HG02970 (cell line): ENCODE results near the gene PSMA6.
"Not testable (repeated sequence)": the region's sequence is repeated elsewhere in the genome, so short reads cannot be mapped to it uniquely, and the experiment has no call there.

Experiments
- ATAC-seq: cut with Tn5 transposase; IDR thresholded peaks from one replicate; pipeline ENCODE4 v1.9.1; 2021; ENCODE audit warnings: mild to moderate bottlenecking, moderate library complexity, moderate number of reproducible peaks; ENCODE audit not compliant: unreplicated experiment, low FRiP score

PSMA6 gene

GRCh38 chr14:35292051-35292769, at the start of gene PSMA6:
PSMA6 (plus strand) TSS chr14:35292382; CDS start chr14:35292477, 95 bp downstream.
- peak; percentile 91 for ATAC-seq

- no peak for ATAC-seq
Measured at GRCh38 chr14:35242599-35243311, 49.4 kb upstream of the PSMA6 start.

- ATAC-seq = no peak
Measured at GRCh38 chr14:35243956-35244355, 48.2 kb upstream of the PSMA6 start.

GRCh38 chr14:35244542-35244941, 47.6 kb upstream of the PSMA6 start:
- ATAC-seq = no peak

- ATAC-seq = no peak
Measured at GRCh38 chr14:35245051-35245450, 47.1 kb upstream of the PSMA6 start.

- ATAC-seq = no peak
Measured at GRCh38 chr14:35247777-35248475, 44.3 kb upstream of the PSMA6 start.

GRCh38 chr14:35248476-35248788, 43.8 kb upstream of the PSMA6 start:
- ATAC-seq = no peak

GRCh38 chr14:35250319-35250718, 41.9 kb upstream of the PSMA6 start:
- no peak for ATAC-seq

- ATAC-seq = no peak
Measured at GRCh38 chr14:35252451-35252868, 39.7 kb upstream of the PSMA6 start.

- ATAC-seq = not testable (repeated sequence)
Measured at GRCh38 chr14:35253056-35253455, 39.1 kb upstream of the PSMA6 start.

- ATAC-seq = not testable (repeated sequence)
Measured at GRCh38 chr14:35254034-35254622, 38.1 kb upstream of the PSMA6 start.

GRCh38 chr14:35254736-35255135, 37.4 kb upstream of the PSMA6 start:
- ATAC-seq = no peak

GRCh38 chr14:35255711-35256110, 36.5 kb upstream of the PSMA6 start:
- ATAC-seq = no peak

- no peak for ATAC-seq
Measured at GRCh38 chr14:35257809-35258208, 34.4 kb upstream of the PSMA6 start.

- no peak for ATAC-seq
Measured at GRCh38 chr14:35258420-35258819, 33.8 kb upstream of the PSMA6 start.

GRCh38 chr14:35261774-35262173, 30.4 kb upstream of the PSMA6 start:
- ATAC-seq = no peak

- no peak for ATAC-seq
Measured at GRCh38 chr14:35262436-35262835, 29.7 kb upstream of the PSMA6 start.

- no peak for ATAC-seq
Measured at GRCh38 chr14:35268946-35269345, 23.2 kb upstream of the PSMA6 start.

- no peak for ATAC-seq
Measured at GRCh38 chr14:35274805-35275204, 17.4 kb upstream of the PSMA6 start.

GRCh38 chr14:35277179-35277578, 15.0 kb upstream of the PSMA6 start:
- no peak for ATAC-seq

GRCh38 chr14:35279369-35279768, 12.8 kb upstream of the PSMA6 start:
- no peak for ATAC-seq
